ENCODE measurements around the gene ACD.

DNA sequence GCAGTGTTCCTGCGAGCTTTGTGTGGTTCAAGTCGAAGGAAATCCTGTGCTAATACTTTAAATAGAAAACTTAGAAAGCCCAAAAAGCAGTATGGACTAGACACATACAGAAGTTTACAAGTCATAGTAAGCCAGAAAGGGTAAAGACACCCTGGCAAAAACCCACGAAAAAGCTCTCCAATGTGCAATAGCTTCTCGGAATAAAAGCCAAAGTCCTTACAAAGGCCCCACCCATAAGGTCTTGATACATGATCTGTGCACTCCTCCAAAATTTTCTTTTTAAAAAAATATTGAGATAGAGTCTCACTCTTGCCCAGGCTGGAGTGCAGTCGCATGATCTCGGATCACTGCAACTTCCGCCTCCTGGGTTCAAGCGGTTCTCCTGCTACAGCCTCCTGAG lies 16.9 kb upstream of the ACD start:
- TF ChIP-seq, protein P1, sequence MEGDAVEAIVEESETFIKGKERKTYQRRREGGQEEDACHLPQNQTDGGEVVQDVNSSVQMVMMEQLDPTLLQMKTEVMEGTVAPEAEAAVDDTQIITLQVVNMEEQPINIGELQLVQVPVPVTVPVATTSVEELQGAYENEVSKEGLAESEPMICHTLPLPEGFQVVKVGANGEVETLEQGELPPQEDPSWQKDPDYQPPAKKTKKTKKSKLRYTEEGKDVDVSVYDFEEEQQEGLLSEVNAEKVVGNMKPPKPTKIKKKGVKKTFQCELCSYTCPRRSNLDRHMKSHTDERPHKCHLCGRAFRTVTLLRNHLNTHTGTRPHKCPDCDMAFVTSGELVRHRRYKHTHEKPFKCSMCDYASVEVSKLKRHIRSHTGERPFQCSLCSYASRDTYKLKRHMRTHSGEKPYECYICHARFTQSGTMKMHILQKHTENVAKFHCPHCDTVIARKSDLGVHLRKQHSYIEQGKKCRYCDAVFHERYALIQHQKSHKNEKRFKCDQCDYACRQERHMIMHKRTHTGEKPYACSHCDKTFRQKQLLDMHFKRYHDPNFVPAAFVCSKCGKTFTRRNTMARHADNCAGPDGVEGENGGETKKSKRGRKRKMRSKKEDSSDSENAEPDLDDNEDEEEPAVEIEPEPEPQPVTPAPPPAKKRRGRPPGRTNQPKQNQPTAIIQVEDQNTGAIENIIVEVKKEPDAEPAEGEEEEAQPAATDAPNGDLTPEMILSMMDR (IDR thresholded peaks at IDR 0.05) = no peak
- TF ChIP-seq POLR2A (IDR thresholded peaks at IDR 0.05) = no peak

Data from lower leg skin (tissue), 3 donors.